ENCODE results near the gene ATOH8.

The ATOH8 gene

GRCh38 chr2:85727798-85728197, 26.0 kb upstream of the ATOH8 start:
- Histone ChIP-seq H3K9ac (ENCODE audit: low read depth, low read length) (no peak overlapping the region), H3K36me3 (ENCODE audit: insufficient read depth, low read length) (no peaks in the 10 kb centered on the region), H3K9me3 (ENCODE audit: control insufficient read depth, insufficient read depth, low read length) (no peaks in the 10 kb centered on the region), H3K4me1 (ENCODE audit: insufficient read depth, low read length) (no peaks in the 10 kb centered on the region)

GRCh38 chr2:85728342-85728741, 25.4 kb upstream of the ATOH8 start:
- no peak overlapping the region for H3K9ac ChIP-seq (ENCODE audit: low read depth, low read length)
- H3K4me1 ChIP-seq (ENCODE audit: insufficient read depth, low read length), result no peaks in the 10 kb centered on the region
- no peaks in the 10 kb centered on the region for H3K36me3 ChIP-seq (ENCODE audit: insufficient read depth, low read length)
- no peaks in the 10 kb centered on the region for H3K9me3 ChIP-seq (ENCODE audit: control insufficient read depth, insufficient read depth, low read length)

- Histone ChIP-seq H3K9me3 (ENCODE audit: control insufficient read depth, insufficient read depth, low read length) (no peaks in the 10 kb centered on the region), H3K4me1 (ENCODE audit: insufficient read depth, low read length) (no peaks in the 10 kb centered on the region), H3K9ac (ENCODE audit: low read depth, low read length) (no peak overlapping the region), H3K36me3 (ENCODE audit: insufficient read depth, low read length) (no peaks in the 10 kb centered on the region)
Observed at GRCh38 chr2:85728883-85729824, 24.6 kb upstream of the ATOH8 start.

GRCh38 chr2:85729825-85730510, 23.8 kb upstream of the ATOH8 start:
- no peaks in the 10 kb centered on the region for H3K9me3 ChIP-seq (ENCODE audit: control insufficient read depth, insufficient read depth, low read length)
- no peak overlapping the region for H3K9ac ChIP-seq (ENCODE audit: low read depth, low read length)
- H3K4me1 ChIP-seq (ENCODE audit: insufficient read depth, low read length), result no peaks in the 10 kb centered on the region
- H3K36me3 ChIP-seq (ENCODE audit: insufficient read depth, low read length), result no peaks in the 10 kb centered on the region

- H3K4me1 ChIP-seq (ENCODE audit: insufficient read depth, low read length), result no peaks in the 10 kb centered on the region
Observed at GRCh38 chr2:85730686-85731230, 23.0 kb upstream of the ATOH8 start.

GRCh38 chr2:85731606-85732005, 22.2 kb upstream of the ATOH8 start:
- no peak overlapping the region for H3K9ac ChIP-seq (ENCODE audit: low read depth, low read length)
- H3K4me1 ChIP-seq (ENCODE audit: insufficient read depth, low read length), result no peaks in the 10 kb centered on the region
- H3K9me3 ChIP-seq (ENCODE audit: control insufficient read depth, insufficient read depth, low read length), result no peaks in the 10 kb centered on the region
- H3K36me3 ChIP-seq (ENCODE audit: insufficient read depth, low read length), result no peaks in the 10 kb centered on the region

More at GRCh38 chr2:85730686-85731230, 23.0 kb upstream of the ATOH8 start:
- no peak overlapping the region for H3K9ac ChIP-seq (ENCODE audit: low read depth, low read length)
- H3K36me3 ChIP-seq (ENCODE audit: insufficient read depth, low read length), result no peaks in the 10 kb centered on the region
- H3K9me3 ChIP-seq (ENCODE audit: control insufficient read depth, insufficient read depth, low read length), result no peaks in the 10 kb centered on the region

GRCh38 chr2:85732467-85733120, 21.2 kb upstream of the ATOH8 start:
- no peaks in the 10 kb centered on the region for H3K4me1 ChIP-seq (ENCODE audit: insufficient read depth, low read length)

GRCh38 chr2:85733121-85733960, 20.4 kb upstream of the ATOH8 start:
- H3K36me3 ChIP-seq (ENCODE audit: insufficient read depth, low read length), result no peaks in the 10 kb centered on the region
- no peaks in the 10 kb centered on the region for H3K4me1 ChIP-seq (ENCODE audit: insufficient read depth, low read length)

More at GRCh38 chr2:85732467-85733120, 21.2 kb upstream of the ATOH8 start:
- Histone ChIP-seq H3K9ac (ENCODE audit: low read depth, low read length) (no peak overlapping the region), H3K9me3 (ENCODE audit: control insufficient read depth, insufficient read depth, low read length) (no peaks in the 10 kb centered on the region), H3K36me3 (ENCODE audit: insufficient read depth, low read length) (no peaks in the 10 kb centered on the region)

GRCh38 chr2:85734015-85734414, 19.8 kb upstream of the ATOH8 start:
- H3K9me3 ChIP-seq (ENCODE audit: control insufficient read depth, insufficient read depth, low read length), result no peaks in the 10 kb centered on the region
- no peaks in the 10 kb centered on the region for H3K36me3 ChIP-seq (ENCODE audit: insufficient read depth, low read length)
- no peak overlapping the region for H3K9ac ChIP-seq (ENCODE audit: low read depth, low read length)
- H3K4me1 ChIP-seq (ENCODE audit: insufficient read depth, low read length), result no peaks in the 10 kb centered on the region

More at GRCh38 chr2:85733121-85733960, 20.4 kb upstream of the ATOH8 start:
- no peak overlapping the region for H3K9ac ChIP-seq (ENCODE audit: low read depth, low read length)
- H3K9me3 ChIP-seq (ENCODE audit: control insufficient read depth, insufficient read depth, low read length), result no peaks in the 10 kb centered on the region

GRCh38 chr2:85734942-85735608, 18.7 kb upstream of the ATOH8 start:
- no peaks in the 10 kb centered on the region for H3K36me3 ChIP-seq (ENCODE audit: insufficient read depth, low read length)
- H3K9ac ChIP-seq (ENCODE audit: low read depth, low read length), result no peak overlapping the region
- no peaks in the 10 kb centered on the region for H3K9me3 ChIP-seq (ENCODE audit: control insufficient read depth, insufficient read depth, low read length)
- no peaks in the 10 kb centered on the region for H3K4me1 ChIP-seq (ENCODE audit: insufficient read depth, low read length)

GRCh38 chr2:85735691-85736090, 18.1 kb upstream of the ATOH8 start:
- H3K9me3 ChIP-seq (ENCODE audit: control insufficient read depth, insufficient read depth, low read length), result no peaks in the 10 kb centered on the region
- no peak overlapping the region for H3K9ac ChIP-seq (ENCODE audit: low read depth, low read length)

GRCh38 chr2:85736456-85737355, 17.1 kb upstream of the ATOH8 start:
- H3K9ac ChIP-seq (ENCODE audit: low read depth, low read length), result no peak overlapping the region
- no peaks in the 10 kb centered on the region for H3K36me3 ChIP-seq (ENCODE audit: insufficient read depth, low read length)
- no peaks in the 10 kb centered on the region for H3K9me3 ChIP-seq (ENCODE audit: control insufficient read depth, insufficient read depth, low read length)
- peaks cover 3% of the 10 kb centered on the region; the same call in 1 of the 2 replicates for H3K4me1 ChIP-seq (ENCODE audit: insufficient read depth, low read length)

More at GRCh38 chr2:85735691-85736090, 18.1 kb upstream of the ATOH8 start:
- Histone ChIP-seq H3K4me1 (ENCODE audit: insufficient read depth, low read length) (no peaks in the 10 kb centered on the region), H3K36me3 (ENCODE audit: insufficient read depth, low read length) (no peaks in the 10 kb centered on the region)
